AG08395 (cell line): ENCODE data around the gene TRIP12.
"Not testable (repeated sequence)": the region's sequence is repeated elsewhere in the genome, so short reads cannot be mapped to it uniquely, and the experiment has no call there.

Experiments used
- DNase-seq: peaks from one replicate; pipeline ENCODE4 v3.0.0; 2012; ENCODE audit warnings: mixed read lengths, low spot score

TRIP12 gene

DNA sequence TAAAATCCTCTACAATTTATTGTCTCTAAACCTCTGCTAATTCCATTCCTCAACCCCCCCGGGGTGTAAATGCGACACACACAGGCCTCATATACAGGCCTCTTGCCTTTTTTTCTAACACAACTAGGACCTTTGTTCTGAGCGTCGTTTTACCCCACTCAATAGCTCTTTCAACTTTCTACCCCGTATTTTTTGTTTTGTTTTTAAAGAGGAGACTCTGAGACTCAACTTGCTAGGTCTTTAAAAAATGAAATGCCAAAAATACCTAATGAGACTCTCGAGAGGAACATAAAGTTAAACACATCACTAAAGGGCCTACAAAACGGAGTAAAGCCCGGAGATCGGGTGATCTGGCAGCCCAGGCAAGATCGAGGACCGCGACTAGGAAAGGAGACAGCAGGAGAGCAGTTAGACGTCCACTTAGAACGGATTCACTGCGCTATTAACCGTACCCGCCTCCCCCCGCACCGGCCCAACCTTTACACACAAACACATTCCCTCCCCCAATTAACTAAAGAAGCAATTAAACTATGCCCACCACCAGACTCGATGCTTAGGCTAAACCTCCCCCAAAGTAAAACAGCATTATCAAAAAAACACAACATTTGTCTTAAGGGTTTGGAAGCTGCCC lies 1.7 kb downstream of the TRIP12 start:
- DNase-seq, result peak; percentile 11

DNA sequence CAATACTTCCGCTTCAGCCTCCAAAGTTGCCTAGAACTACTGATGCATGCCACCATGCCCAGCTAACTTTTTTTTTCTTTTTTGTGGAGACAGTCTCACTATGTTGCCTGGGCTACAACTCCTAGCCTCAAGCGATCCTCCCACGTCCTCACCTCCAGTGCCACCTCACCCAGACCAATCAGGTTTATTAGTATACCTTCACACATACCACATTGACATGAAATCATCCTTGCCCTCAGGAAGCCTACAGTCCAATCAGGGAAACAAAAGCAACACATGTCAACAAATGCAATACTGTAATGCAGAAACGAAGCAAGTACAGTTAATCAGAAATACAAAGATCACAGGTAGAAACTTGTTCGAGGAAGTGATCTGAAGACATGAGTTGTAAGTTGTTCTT lies 4.0 kb downstream of the TRIP12 start:
- DNase-seq, result no peak

GRCh38 chr2:229914171-229914570 lies 7.6 kb downstream of the TRIP12 start:
- DNase-seq, result no peak

- no peak for DNase-seq
Measured at GRCh38 chr2:229910832-229911412, 10.9 kb downstream of the TRIP12 start.

- no peak for DNase-seq
Measured at GRCh38 chr2:229910147-229910831, 11.5 kb downstream of the TRIP12 start.

- DNase-seq, result no peak
Measured at GRCh38 chr2:229909090-229909489, 12.7 kb downstream of the TRIP12 start.

DNA sequence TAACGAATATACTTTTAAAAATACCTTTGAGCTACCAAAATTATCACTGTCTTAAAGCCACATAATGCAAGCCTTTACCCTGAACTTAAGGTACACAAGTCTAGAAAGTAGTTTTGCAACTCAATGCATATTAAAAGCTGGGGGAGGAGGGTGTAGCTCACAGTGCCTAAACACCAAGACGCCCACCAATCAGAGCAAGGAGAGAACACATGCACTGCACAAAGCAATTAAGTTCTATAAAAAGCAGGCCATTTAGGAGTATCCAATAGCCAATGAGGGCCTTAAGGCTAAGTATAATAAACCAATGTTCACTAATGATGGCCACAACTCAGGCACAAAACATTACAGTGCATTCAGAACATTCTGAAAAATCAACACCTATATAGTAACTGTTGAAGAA lies 16.2 kb downstream of the TRIP12 start:
- no peak for DNase-seq

GRCh38 chr2:229903037-229903436 lies 18.8 kb downstream of the TRIP12 start:
- no peak for DNase-seq

- peak; percentile 81 for DNase-seq
Measured at GRCh38 chr2:229901819-229902218, 20.0 kb downstream of the TRIP12 start.

- not testable (repeated sequence) for DNase-seq
Measured at GRCh38 chr2:229900514-229900913, 21.3 kb downstream of the TRIP12 start.

DNA sequence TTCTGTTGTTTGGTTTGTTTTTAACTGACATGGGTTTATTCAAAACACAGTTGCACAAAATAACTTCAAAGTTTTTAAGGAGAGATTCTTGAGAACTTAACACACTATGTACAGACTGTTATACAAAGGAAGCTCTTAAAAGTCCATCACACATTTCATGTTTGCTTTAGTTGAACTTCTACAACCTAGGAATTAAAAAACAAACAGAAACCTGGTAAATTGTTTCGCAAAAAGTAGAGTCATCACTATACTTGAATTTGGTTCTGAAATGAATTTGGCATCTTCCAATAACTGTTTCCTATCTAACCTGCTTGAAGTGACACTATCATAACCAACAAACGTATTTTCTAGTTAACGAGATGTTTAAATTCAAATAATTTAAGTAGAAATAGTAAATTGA lies 21.8 kb downstream of the TRIP12 start:
- no peak for DNase-seq

DNA sequence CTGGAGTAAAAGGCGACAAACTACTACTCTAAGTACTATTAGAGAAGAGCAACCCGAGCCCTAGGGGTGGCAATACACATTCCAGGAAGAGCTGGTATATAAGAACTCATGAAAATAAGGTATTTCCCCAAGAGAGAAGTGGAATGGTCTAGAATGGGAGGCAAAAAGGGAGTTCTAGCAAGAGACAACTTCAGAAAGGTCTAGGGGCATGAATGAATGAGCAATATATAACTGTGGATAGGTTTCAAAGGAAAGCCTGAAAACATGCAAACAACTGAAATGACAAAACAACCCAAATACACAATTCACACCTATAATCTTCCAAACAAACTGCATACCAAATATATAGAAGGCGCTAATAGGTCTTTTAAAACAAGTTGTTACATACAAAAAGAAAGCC lies 22.2 kb downstream of the TRIP12 start:
- DNase-seq, result no peak

DNA sequence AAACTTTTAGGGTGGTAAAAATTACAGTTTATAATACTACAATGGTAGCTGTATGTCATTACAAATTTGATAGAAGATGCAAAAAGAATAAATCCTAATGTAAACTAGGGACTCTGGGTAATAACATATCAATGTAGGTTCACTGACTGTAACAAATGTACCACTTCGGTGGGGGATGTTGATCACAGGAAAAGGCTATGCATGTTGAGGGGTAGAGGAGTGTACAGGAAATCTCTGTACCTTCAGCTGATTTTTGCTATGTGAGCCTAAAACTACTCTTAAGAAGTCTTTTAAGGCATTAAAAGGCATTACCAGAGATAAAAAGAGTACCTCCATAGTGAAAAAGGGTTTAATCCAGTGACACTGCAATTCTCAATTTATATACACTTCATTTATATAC lies 25.0 kb downstream of the TRIP12 start:
- no peak for DNase-seq

DNA sequence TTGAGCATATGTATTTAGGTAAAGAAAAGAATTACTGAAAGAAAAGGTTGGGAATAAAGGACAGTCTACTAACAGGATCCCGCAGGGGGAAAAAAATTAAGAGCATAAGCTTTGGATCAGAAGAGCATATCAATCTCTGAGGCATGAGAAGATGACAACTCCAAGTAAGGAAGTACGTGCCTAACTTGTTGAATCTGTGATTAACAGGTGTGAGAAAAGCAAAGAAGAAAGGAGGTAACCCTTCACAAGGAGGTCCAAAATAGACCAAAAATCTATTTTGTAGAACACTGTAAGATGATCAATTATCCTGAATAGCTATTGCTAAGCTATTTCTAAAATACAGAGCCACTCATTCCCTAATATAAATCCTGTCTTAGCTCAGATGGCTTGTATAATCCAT lies 32.8 kb downstream of the TRIP12 start:
- DNase-seq, result no peak

- DNase-seq, result no peak
Measured at GRCh38 chr2:229888031-229888430, 33.8 kb downstream of the TRIP12 start.

DNA sequence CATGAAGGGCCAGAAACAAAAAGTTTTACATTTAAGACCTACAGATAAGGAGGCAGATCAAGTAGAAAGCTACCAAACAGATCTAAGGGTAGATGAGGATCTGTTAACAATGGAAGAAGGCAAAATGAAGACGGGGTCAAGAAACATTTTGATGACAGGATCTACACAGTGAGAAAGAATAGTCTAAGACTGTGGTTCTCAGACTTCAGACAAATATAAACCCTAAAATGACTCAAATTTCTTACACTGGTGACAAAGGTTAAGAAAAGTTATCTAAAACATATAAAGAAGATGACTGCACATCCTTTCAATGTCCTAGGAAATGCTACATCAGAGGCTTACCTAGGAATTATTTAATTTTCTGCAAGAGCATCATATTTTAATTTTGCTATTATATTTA lies 34.4 kb downstream of the TRIP12 start:
- DNase-seq, result no peak

DNA sequence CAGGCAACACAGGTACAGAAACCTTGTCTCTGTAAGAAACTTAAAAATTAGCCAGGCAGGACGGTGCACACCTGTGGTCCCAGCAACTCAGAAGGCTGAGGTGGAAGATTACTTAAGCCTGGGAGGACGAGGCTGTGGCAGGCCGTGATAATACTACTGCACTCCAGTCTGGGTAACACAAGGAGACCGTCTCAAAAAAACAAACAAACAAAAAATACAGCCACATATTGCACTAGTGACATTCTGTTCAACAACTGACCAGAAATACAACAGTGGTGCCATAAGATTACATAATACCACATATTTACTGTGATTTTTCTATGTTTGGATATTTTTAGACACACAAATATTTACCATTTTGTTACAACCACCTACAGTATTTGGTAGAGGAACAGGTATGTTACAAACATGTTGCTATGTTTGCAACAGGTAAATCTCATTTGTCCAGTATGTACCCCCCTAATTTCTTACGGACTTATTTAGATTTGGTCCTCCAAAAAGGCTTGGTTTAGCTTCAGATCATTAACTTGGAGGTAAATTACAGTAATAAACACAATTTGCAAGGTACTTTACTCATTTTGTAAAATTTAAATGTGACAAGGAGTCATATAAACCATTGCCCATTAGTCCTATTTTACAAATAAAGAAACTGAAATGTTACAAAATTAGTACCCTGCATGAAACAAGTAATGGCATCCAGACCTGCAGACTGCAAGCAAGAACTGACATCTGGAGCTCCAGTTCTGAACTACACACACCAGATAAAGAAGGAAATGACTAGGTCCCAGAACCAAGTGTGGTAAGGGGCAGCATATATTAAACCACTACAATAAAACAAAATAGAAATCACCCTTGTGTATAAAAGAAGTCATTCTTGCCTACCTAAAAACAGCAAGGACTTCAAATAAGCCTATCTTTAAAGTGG lies 36.8 kb downstream of the TRIP12 start:
- no peak for DNase-seq

DNA sequence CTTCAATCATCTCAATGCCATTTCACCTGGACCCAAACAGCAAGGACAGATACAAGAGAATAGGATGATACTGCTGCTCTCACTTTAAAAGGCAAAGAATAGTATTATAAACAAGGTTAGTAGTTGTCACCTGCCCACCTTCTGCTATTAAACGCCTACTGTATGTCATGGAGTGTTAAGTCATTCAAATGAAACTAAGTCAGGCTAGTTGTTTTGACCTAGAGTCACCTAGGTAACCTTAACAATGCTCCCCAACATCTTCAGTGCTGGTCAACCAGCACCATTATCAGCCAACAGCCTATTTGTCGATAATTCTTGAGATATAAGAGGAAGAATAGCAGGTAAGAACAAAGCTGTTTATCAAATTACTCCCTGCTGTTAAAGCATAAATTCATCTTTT lies 39.2 kb downstream of the TRIP12 start:
- no peak for DNase-seq

DNA sequence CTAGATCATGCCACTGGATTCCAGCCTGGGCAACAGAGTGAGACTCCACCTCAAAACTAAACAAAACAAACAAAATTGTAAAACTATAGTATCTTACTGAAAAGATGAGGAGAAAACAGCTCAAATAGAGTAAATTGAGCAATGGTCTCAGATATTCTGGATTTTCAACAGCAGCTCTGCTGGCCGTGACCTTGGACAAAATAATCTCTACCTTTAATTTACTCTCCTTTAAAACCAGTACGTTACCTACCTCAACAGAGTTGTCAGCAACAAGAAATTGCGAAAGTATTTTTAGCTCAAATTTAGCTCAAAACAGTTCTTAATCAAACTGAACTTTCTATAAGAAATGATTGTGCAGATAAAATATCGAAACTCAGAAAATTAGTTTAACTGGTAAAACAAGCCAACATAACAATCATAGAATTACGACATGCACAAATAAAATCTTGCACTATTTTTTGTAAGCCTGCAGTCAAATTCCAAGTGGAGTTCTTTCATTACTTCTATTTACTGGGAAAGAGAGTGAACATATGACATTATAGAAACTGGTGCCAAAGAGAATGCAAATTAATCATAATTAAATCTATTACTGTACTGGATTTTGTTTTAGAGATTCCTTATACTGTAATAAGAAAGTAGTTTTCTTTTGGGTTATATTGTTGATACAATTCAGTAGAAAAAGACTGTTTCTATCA lies 40.8 kb downstream of the TRIP12 start:
- no peak for DNase-seq

DNA sequence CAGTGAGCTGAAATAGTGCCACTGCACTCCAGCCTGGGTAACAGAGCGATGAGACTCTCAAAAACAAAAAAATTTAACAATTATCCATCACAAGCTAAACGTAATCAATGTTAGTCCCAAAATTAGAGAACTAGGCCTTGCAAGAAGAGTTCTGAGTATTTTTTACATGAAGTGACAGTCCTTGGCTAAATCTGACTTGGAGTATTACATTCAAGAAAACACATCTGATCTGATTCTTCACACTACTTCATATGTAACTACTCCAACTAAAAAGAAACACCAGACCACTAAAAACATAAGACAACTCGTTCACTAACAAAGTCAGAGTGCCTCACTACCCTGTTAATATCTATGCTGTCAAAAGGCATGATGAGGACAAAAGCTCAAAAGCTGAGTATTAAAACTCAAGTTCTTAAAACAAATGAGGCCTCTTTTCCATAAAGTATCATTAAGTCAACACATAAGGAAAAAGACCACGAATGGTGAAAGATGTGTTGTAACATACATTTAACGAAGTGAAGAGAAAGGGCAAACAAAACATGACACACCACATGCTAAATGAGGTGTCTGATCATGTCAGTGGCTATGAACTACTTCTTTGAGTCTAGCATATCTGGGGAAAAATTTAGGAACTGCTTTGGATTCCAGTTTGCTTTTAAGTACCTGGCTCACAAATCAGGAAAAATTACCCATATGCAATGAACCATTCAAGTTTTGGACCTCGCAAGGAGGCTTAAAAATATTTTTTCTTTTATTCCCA lies 42.4 kb downstream of the TRIP12 start:
- no peak for DNase-seq

DNA sequence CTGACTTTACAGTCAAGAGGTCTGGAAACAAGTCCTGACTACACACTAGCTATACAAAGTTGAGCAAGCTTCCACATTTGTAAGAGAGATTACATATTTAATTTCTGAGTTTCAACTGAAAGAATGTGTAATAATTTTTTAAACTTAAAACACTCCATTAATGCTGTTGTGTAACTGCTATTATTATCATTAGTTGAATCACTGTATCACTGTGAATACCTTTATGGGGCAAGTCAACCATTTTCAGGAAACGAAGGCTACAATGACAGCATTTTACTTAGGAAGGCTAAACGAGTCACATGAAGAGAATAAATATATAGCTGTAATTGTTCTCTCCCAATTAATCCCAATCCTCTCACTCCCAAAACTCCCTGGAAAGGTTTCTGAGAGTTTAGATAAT lies 46.3 kb downstream of the TRIP12 start:
- DNase-seq, result no peak
